Naive thymus-derived CD4-positive, alpha-beta T cell (primary cell): ENCODE data around the gene PTPRN2. TPM values are rescaled to one million over a fixed set of nuclear protein-coding genes. Genes with fewer than 3 reads are reported as not detected.

Experiments used
- ATAC-seq: fragments of 150-1000 bp; cut with Tn5 transposase; 2 replicates; pipeline ENCODE4 v1.10.0; 2021; ENCODE audit warnings: mild to moderate bottlenecking, moderate library complexity
- CTCF ChIA-PET: fragments of 350-600 bp; sonication (Branson Sonifier 250); formaldehyde crosslinking; loops from one replicate; lab custom pipeline; 2021; ENCODE audit warnings: antibody characterized with exemption; lab: Charles Lee
- POLR2A ChIA-PET: fragments of 350-600 bp; sonication (Branson Sonifier 250); formaldehyde crosslinking; loops from one replicate; lab custom pipeline; 2021; ENCODE audit warnings: antibody characterized with exemption, inconsistent platforms; lab: Charles Lee
- DNase-seq, 9 donors: peaks; one replicate each; pipeline versions ENCODE4 v3.0.0 to v3.0.0-alpha.2; 2020 to 2022; ENCODE audit warnings: mixed read lengths in 1 of 9
- H3K27ac ChIP-seq: one replicate; pipeline ENCODE4 v1.7.0; 2013; ENCODE audit warnings: mild to moderate bottlenecking, low read depth, low read length, moderate library complexity
- H3K27me3 ChIP-seq, 2 donors: one replicate each; pipeline ENCODE4 v1.7.0; 2013; ENCODE audit warnings: low read length in 2 of 2, mild to moderate bottlenecking in 2 of 2, moderate library complexity in 2 of 2; ENCODE audit not compliant: control insufficient read depth in 2 of 2, insufficient read depth in 2 of 2
- H3K36me3 ChIP-seq, 3 experiments: 1 replicate in 2 of 3; 2 replicates in 1 of 3; pipeline ENCODE4 v1.7.0; 2013; ENCODE audit warnings: low read length in 3 of 3, mild to moderate bottlenecking in 3 of 3, moderate library complexity in 1 of 3; ENCODE audit not compliant: insufficient read depth in 3 of 3, control insufficient read depth in 2 of 3
- H3K4me1 ChIP-seq, 2 donors: one replicate each; pipeline ENCODE4 v1.7.0; 2013; ENCODE audit warnings: low read length in 2 of 2, mild to moderate bottlenecking in 2 of 2, moderate library complexity in 1 of 2; ENCODE audit not compliant: control insufficient read depth in 2 of 2, insufficient read depth in 2 of 2
- H3K4me3 ChIP-seq: 2 replicates; pipeline ENCODE4 v1.7.0; 2013; ENCODE audit warnings: mild to moderate bottlenecking, low read length
- H3K9me3 ChIP-seq, 3 experiments: 1 replicate in 2 of 3; 2 replicates in 1 of 3; pipeline ENCODE4 v1.7.0; 2013; ENCODE audit warnings: low read length in 3 of 3; ENCODE audit not compliant: control insufficient read depth in 2 of 3
- H3K27ac Mint-ChIP-seq, 9 donors: one replicate each; pipeline ENCODE4 v1.8.0; 2020 to 2022; ENCODE audit warnings: mixed read lengths in 9 of 9, mild to moderate bottlenecking in 8 of 9, moderate library complexity in 5 of 9, inconsistent platforms in 2 of 9
- H3K27me3 Mint-ChIP-seq, 5 donors: one replicate each; pipeline ENCODE4 v1.8.0; 2021 to 2022; ENCODE audit warnings: mixed read lengths in 5 of 5, mild to moderate bottlenecking in 1 of 5
- H3K36me3 Mint-ChIP-seq, 5 donors: one replicate each; pipeline ENCODE4 v1.8.0; 2020 to 2022; ENCODE audit warnings: mixed read lengths in 5 of 5, mild to moderate bottlenecking in 3 of 5, inconsistent platforms in 1 of 5
- H3K4me1 Mint-ChIP-seq, 7 donors: one replicate each; pipeline ENCODE4 v1.8.0; 2020 to 2022; ENCODE audit warnings: mixed read lengths in 7 of 7, mild to moderate bottlenecking in 3 of 7, inconsistent platforms in 1 of 7
- H3K4me3 Mint-ChIP-seq, 10 donors: one replicate each; pipeline ENCODE4 v1.8.0; 2020 to 2022; ENCODE audit warnings: mild to moderate bottlenecking in 10 of 10, mixed read lengths in 10 of 10, moderate library complexity in 6 of 10, inconsistent platforms in 2 of 10
- H3K9me3 Mint-ChIP-seq, 11 donors: one replicate each; pipeline ENCODE4 v1.8.0; 2020 to 2022; ENCODE audit warnings: mixed read lengths in 11 of 11, mild to moderate bottlenecking in 4 of 11, inconsistent platforms in 1 of 11, moderate library complexity in 1 of 11
- intact Hi-C, 2 donors: fragments of 100-400 bp; cut with micrococcal nuclease; formaldehyde crosslinking; loops; one replicate each; pipeline ENCODE4 v1.15.1; 2023
- polyA plus RNA-seq, 2 donors: library from polyadenylated mRNA; unstranded; fragments of 300-500 nt; fragmentation: Illumina TruSeq; gene quantifications; one replicate each; pipeline ENCODE4 v1.2.3, GENCODE V29; 2021
- total RNA-seq, 6 experiments: library from RNA in 5 of 6; stranded (reverse) in 5 of 6; gene quantifications; 1 replicate in 5 of 6; 2 replicates in 1 of 6; pipeline ENCODE4 v1.2.3 and lab custom pipeline; 2021 to 2026

PTPRN2 gene
- total and polyA plus RNA-seq, 7 experiments from 2014 or later = 0.58 to 2.3 (median 1.4) TPM

- Mint-ChIP-seq H3K9me3 (peaks cover 0 to 12% (median 2%) of the 10 kb centered on the region in 11 donors), H3K4me1 (peaks cover 0 to 1% (median 0%) of the 10 kb centered on the region in 7 donors), H3K4me3 (no peak overlapping the region), H3K27me3 (peaks cover 0 to 26% (median 13%) of the 10 kb centered on the region in 5 donors), H3K27ac (no peak overlapping the region), H3K36me3 (no peaks in the 10 kb centered on the region)
- Histone ChIP-seq H3K4me3 (no peak overlapping the region), H3K4me1 (no peaks in the 10 kb centered on the region), H3K27me3 (no peaks in the 10 kb centered on the region), H3K36me3 (no peaks in the 10 kb centered on the region), H3K27ac (no peak overlapping the region), H3K9me3 (no peaks in the 10 kb centered on the region)
- DNase-seq = no peak
- intact Hi-C loops = no loop called here
- ATAC-seq = no peak
- CTCF ChIA-PET = no interaction called here
- POLR2A ChIA-PET = no interaction called here
These were observed 212.6 kb downstream of the PTPRN2 start for GRCh38 chr7:158375034-158375433.

GRCh38 chr7:158374586-158374985, 213.0 kb downstream of the PTPRN2 start:
- no peaks in the 10 kb centered on the region for H3K27me3 ChIP-seq
- ATAC-seq (no peak), DNase-seq (no peak)
- no peak overlapping the region for H3K27ac Mint-ChIP-seq
- H3K4me1 ChIP-seq = no peaks in the 10 kb centered on the region
- peaks cover 0 to 26% (median 13%) of the 10 kb centered on the region in 5 donors for H3K27me3 Mint-ChIP-seq
- no peaks in the 10 kb centered on the region for H3K36me3 ChIP-seq
- POLR2A ChIA-PET = no interaction called here
- H3K36me3 Mint-ChIP-seq = no peaks in the 10 kb centered on the region
- H3K27ac ChIP-seq = no peak overlapping the region
- no peak overlapping the region for H3K4me3 ChIP-seq
- no peak overlapping the region for H3K4me3 Mint-ChIP-seq
- peaks cover 0 to 10% (median 0%) of the 10 kb centered on the region in 11 donors for H3K9me3 Mint-ChIP-seq
- H3K4me1 Mint-ChIP-seq = peaks cover 0 to 1% (median 0%) of the 10 kb centered on the region in 7 donors
- intact Hi-C loops = no loop called here
- CTCF ChIA-PET = no interaction called here
- H3K9me3 ChIP-seq = no peaks in the 10 kb centered on the region

- ChIA-PET POLR2A (no interaction called here), CTCF (no interaction called here)
- no peak for ATAC-seq
- Histone ChIP-seq H3K27me3 (no peaks in the 10 kb centered on the region), H3K4me3 (no peak overlapping the region), H3K9me3 (no peaks in the 10 kb centered on the region), H3K27ac (no peak overlapping the region), H3K36me3 (no peaks in the 10 kb centered on the region), H3K4me1 (no peaks in the 10 kb centered on the region)
- Mint-ChIP-seq H3K27me3 (peaks cover 0 to 26% (median 13%) of the 10 kb centered on the region in 5 donors), H3K9me3 (peaks cover 0 to 7% (median 0%) of the 10 kb centered on the region in 11 donors), H3K4me3 (no peak overlapping the region), H3K36me3 (no peaks in the 10 kb centered on the region), H3K27ac (no peak overlapping the region), H3K4me1 (peaks cover 0 to 1% (median 0%) of the 10 kb centered on the region in 7 donors)
- no peak for DNase-seq
- intact Hi-C loops = no loop called here
These were observed 213.5 kb downstream of the PTPRN2 start for GRCh38 chr7:158374146-158374545.

- ATAC-seq = no peak
- no peak overlapping the region for H3K4me3 ChIP-seq
- CTCF ChIA-PET = no interaction called here
- Mint-ChIP-seq H3K27ac (no peak overlapping the region), H3K4me1 (peaks cover 0 to 1% (median 0%) of the 10 kb centered on the region in 7 donors), H3K9me3 (peaks cover 0 to 6% (median 0%) of the 10 kb centered on the region in 11 donors), H3K27me3 (peaks cover 0 to 26% (median 13%) of the 10 kb centered on the region in 5 donors), H3K36me3 (no peaks in the 10 kb centered on the region), H3K4me3 (no peak overlapping the region)
- H3K9me3 ChIP-seq = no peaks in the 10 kb centered on the region
- H3K27ac ChIP-seq = no peak overlapping the region
- H3K27me3 ChIP-seq = no peaks in the 10 kb centered on the region
- POLR2A ChIA-PET = no interaction called here
- intact Hi-C loops = no loop called here
- no peak for DNase-seq
- no peaks in the 10 kb centered on the region for H3K4me1 ChIP-seq
- no peaks in the 10 kb centered on the region for H3K36me3 ChIP-seq
These were observed 214.0 kb downstream of the PTPRN2 start for GRCh38 chr7:158373476-158374133.

GRCh38 chr7:158372400-158373342, 215.0 kb downstream of the PTPRN2 start:
- no peaks in the 10 kb centered on the region for H3K4me1 ChIP-seq
- Mint-ChIP-seq H3K27ac (no peak overlapping the region), H3K27me3 (peaks cover 0 to 26% (median 13%) of the 10 kb centered on the region in 5 donors), H3K9me3 (peaks cover 0 to 6% (median 0%) of the 10 kb centered on the region in 11 donors), H3K36me3 (no peaks in the 10 kb centered on the region), H3K4me1 (peaks cover 0 to 1% (median 0%) of the 10 kb centered on the region in 7 donors), H3K4me3 (no peak overlapping the region)
- no peak for DNase-seq
- no peaks in the 10 kb centered on the region for H3K27me3 ChIP-seq
- no peak overlapping the region for H3K4me3 ChIP-seq
- intact Hi-C loops = no loop called here
- H3K27ac ChIP-seq = no peak overlapping the region
- peak; percentile 3 for ATAC-seq
- POLR2A ChIA-PET = no interaction called here
- H3K9me3 ChIP-seq = no peaks in the 10 kb centered on the region
- CTCF ChIA-PET = no interaction called here
- H3K36me3 ChIP-seq = no peaks in the 10 kb centered on the region

- Histone ChIP-seq H3K4me1 (no peaks in the 10 kb centered on the region), H3K36me3 (no peaks in the 10 kb centered on the region), H3K27me3 (no peaks in the 10 kb centered on the region), H3K4me3 (no peak overlapping the region), H3K27ac (no peak overlapping the region), H3K9me3 (no peaks in the 10 kb centered on the region)
- ChIA-PET POLR2A (no interaction called here), CTCF (no interaction called here)
- Mint-ChIP-seq H3K36me3 (no peaks in the 10 kb centered on the region), H3K27ac (no peak overlapping the region), H3K4me1 (peaks cover 0 to 1% (median 0%) of the 10 kb centered on the region in 7 donors), H3K9me3 (peaks cover 0 to 3% (median 0%) of the 10 kb centered on the region in 11 donors), H3K27me3 (peaks cover 0 to 26% (median 13%) of the 10 kb centered on the region in 5 donors), H3K4me3 (no peak overlapping the region)
- intact Hi-C loops = no loop called here
- no peak for ATAC-seq
- no peak for DNase-seq
These were observed 215.8 kb downstream of the PTPRN2 start for GRCh38 chr7:158371856-158372255.
